Colonic mucosa (tissue), 4 donors: ENCODE measurements around the gene MMP24OS. TPM values are rescaled to one million over a fixed set of nuclear protein-coding genes. Genes with fewer than 3 reads are reported as not detected.
"Not testable (repeated sequence)": the region's sequence is repeated elsewhere in the genome, so short reads cannot be mapped to it uniquely, and the experiment has no call there.

Experiments used
- DNase-seq: peaks from one replicate; pipeline ENCODE4 v3.0.0-alpha.2; 2020
- H3K27ac ChIP-seq: fragments of 200-600 bp; one replicate; pipeline ENCODE4 v1.8.0; 2021
- H3K27me3 ChIP-seq: fragments of 200-600 bp; one replicate; pipeline ENCODE4 v1.8.0; 2021
- H3K36me3 ChIP-seq: fragments of 200-600 bp; one replicate; pipeline ENCODE4 v1.8.0; 2021
- H3K4me1 ChIP-seq: fragments of 200-600 bp; one replicate; pipeline ENCODE4 v1.8.0; 2021; ENCODE audit warnings: mild to moderate bottlenecking
- H3K4me3 ChIP-seq: fragments of 200-600 bp; one replicate; pipeline ENCODE4 v1.8.0; 2021
- H3K9ac ChIP-seq, 2 donors: one replicate each; pipeline ENCODE4 v1.7.0; 2013; ENCODE audit warnings: control low read depth in 2 of 2, low read depth in 2 of 2, low read length in 2 of 2
- H3K9me3 ChIP-seq: fragments of 200-600 bp; one replicate; pipeline ENCODE4 v1.8.0; 2021
- CTCF ChIP-seq: fragments of 200-600 bp; IDR thresholded peaks from one replicate; pipeline ENCODE4 v1.8.0; 2022; ENCODE audit warnings: antibody characterized with exemption, mild to moderate bottlenecking
- intact Hi-C: fragments of 100-400 bp; cut with DNase I; formaldehyde crosslinking; loops from one replicate; pipeline ENCODE4 v1.14.1; 2022
- total RNA-seq, 2 donors: library from RNA; stranded (reverse); fragmentation: NEBNext Ultra II Directional in 1 of 2; extraction: Animal tissue kit (Norgen Biotek cat#: 25700) in 1 of 2; gene quantifications; one replicate each; pipeline ENCODE4 v1.2.1, GENCODE V29; 2021
- donor health status: healthy.
- donor health status: DM: no; HTN: no; CAD: no.
- donor health status: DM: no; HTN: no; CAD: no.

MMP24OS gene
- total RNA-seq, 2 donors from 2014 or later, result 83.9 to 123 TPM

DNA sequence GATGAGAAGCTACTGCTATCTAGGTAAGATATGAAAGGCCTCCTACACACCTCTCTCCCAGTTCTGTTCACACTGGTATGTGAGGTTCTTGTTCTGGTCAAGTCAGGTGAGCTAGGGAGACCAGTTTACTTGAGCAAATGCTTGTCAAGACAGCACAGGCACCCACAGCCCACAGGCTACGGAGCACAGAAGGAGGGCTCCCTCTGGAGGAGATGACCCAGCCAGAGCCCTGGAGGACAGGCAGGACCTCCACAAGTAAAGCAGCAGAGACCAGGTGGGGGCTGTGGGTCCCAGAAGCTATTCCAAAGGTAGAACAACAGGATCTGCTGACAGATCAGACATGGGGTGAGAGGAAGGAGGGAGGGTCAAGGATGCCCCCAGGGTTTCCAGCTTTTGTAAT lies 13.2 kb downstream of the MMP24OS start:
- Histone ChIP-seq H3K9ac (no peak overlapping the region), H3K4me1 (peaks cover 5% of the 10 kb centered on the region), H3K27ac (no peak overlapping the region), H3K36me3 (no peaks in the 10 kb centered on the region), H3K27me3 (no peaks in the 10 kb centered on the region), H3K4me3 (no peak overlapping the region), H3K9me3 (no peaks in the 10 kb centered on the region)
- intact Hi-C loops, result no loop called here
- TF ChIP-seq CTCF, result no peak
- no peak for DNase-seq

DNA sequence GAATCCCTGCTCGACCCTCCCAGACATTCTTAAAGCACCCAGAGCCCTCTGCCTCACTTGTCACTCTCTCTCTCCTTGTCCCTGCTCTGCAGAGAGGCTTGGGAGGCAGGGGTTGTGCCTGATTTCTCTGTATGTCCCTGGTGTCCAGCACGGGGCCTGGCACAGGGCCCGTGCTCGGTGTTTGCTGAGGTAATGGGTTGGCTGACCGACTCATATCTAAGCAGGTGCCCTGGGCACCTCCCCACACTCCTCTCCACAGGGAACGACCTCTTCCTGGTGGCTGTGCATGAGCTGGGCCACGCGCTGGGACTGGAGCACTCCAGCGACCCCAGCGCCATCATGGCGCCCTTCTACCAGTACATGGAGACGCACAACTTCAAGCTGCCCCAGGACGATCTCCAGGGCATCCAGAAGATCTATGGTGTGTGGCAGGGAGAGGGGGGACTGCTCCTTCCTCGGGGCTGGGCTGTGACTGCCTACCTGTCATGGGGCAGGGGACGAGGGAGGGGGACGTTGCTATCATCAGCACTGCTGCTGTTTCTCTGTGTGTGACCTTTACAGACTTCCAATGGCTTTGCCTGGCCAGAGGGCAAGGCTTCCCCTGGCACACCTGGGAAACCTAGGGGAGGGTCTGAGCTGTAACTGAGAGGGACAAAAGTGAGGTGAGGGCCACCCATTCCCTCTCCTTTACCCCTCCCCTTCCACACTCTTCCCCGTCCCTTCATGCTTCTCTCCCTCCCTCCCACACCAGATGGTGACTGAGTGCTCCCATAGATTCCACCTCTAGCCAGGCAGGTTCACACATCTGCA lies 14.2 kb downstream of the MMP24OS start:
- DNase-seq, result no peak
- intact Hi-C loops, result no loop called here
- Histone ChIP-seq H3K36me3 (no peaks in the 10 kb centered on the region), H3K27me3 (no peaks in the 10 kb centered on the region), H3K27ac (peak overlapping the region; percentile 2), H3K4me1 (peaks cover 5% of the 10 kb centered on the region), H3K9me3 (no peaks in the 10 kb centered on the region), H3K9ac (no peak overlapping the region), H3K4me3 (no peak overlapping the region)
- TF ChIP-seq CTCF, result no peak

GRCh38 chr20:35262731-35263531 lies 15.0 kb downstream of the MMP24OS start:
- intact Hi-C loops, H3K9me3 ChIP-seq, H3K4me3 ChIP-seq, H3K36me3 ChIP-seq, H3K9ac ChIP-seq, H3K27me3 ChIP-seq, H3K4me1 ChIP-seq: not testable (repeated sequence)
- DNase-seq, result peak; percentile 56
- peak overlapping the region; percentile 2 for H3K27ac ChIP-seq

DNA sequence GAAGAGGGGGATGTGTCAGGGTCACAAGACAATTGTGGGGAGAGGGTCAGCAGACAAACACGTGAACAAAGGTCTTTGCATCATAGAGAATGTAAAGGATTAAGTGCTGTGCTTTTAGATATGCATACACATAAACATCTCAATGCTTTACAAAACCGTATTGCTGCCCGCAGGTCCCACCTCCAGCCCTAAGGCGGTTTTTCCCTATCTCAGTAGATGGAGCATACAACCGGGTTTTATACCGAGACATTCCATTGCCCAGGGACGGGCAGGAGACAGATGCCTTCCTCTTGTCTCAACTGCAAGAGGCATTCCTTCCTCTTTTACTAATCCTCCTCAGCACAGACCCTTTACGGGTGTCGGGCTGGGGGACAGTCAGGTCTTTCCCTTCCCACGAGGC lies 15.6 kb downstream of the MMP24OS start:
- H3K9ac ChIP-seq, intact Hi-C loops, H3K27me3 ChIP-seq, H3K4me3 ChIP-seq, H3K27ac ChIP-seq, H3K9me3 ChIP-seq, H3K36me3 ChIP-seq, DNase-seq, H3K4me1 ChIP-seq: not testable (repeated sequence)

- TF ChIP-seq CTCF, result no peak
- no peak for DNase-seq
- Histone ChIP-seq H3K27me3 (no peaks in the 10 kb centered on the region), H3K36me3 (no peaks in the 10 kb centered on the region), H3K9ac (no peak overlapping the region), H3K9me3 (no peaks in the 10 kb centered on the region), H3K27ac (no peak overlapping the region), H3K4me1 (peaks cover 5% of the 10 kb centered on the region), H3K4me3 (no peak overlapping the region)
- intact Hi-C loops, result no loop called here
These were observed 17.5 kb downstream of the MMP24OS start for GRCh38 chr20:35260426-35260825.

DNA sequence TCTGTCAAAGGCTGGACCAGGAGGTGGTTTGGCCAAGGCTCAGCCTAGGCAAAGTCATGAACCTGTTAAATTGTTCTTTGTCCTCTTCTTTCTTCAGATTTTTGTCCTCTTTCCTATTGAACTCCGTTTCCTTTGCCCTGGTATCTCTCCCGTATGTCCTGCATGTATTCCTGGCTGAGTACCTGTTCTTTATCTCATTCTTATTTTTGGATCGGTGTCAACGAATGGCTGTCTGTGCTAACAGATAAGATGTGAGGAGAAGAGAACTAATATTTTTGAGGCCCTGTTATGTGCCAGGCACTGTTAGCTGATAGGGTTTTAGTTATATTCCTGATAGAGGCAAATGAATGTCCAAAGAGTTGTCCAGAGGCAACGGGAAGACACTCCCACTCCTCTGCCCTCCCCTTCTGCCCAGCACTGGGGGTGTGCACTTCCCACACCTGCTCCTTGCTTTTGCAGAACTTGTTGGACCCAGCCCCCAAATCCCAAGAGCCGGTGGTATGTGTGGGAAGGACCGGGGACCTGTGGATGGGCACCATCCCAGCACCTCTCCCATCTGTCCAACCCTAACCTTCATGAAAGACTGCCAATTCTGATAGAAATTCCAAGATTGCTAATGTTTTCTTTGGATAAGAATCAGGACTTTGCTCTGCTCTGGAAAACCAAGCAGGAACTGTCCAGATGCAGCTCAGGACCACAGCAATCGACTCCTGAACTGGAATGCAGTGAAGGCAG lies 20.6 kb downstream of the MMP24OS start:
- H3K4me3 ChIP-seq, result no peak overlapping the region
- no peak for TF ChIP-seq CTCF
- H3K27me3 ChIP-seq, result no peaks in the 10 kb centered on the region
- intact Hi-C loops, result no loop called here
- no peaks in the 10 kb centered on the region for H3K9me3 ChIP-seq
- H3K27ac ChIP-seq, result no peak overlapping the region
- no peak for DNase-seq
- no peak overlapping the region for H3K9ac ChIP-seq
- no peaks in the 10 kb centered on the region for H3K4me1 ChIP-seq
- H3K36me3 ChIP-seq, result no peaks in the 10 kb centered on the region
